ENCODE measurements around the gene ECEL1.

The ECEL1 gene

GRCh38 chr2:232488097-232488711, 570 bp upstream of the ECEL1 start:
- Histone ChIP-seq H3K79me2 (ENCODE audit: insufficient read depth, low read length) (no peaks in the 10 kb centered on the region), H3K9me2 (replicated peaks; ENCODE audit: insufficient read depth, low read length) (no peaks in the 10 kb centered on the region), H3K4me3 (ENCODE audit: insufficient read depth, low read length, poor library complexity, severe bottlenecking) (no peak overlapping the region), H3K36me3 (ENCODE audit: low read length) (no peaks in the 10 kb centered on the region), H4K20me1 (ENCODE audit: low read depth, low read length) (no peaks in the 10 kb centered on the region), H3K27me3 (ENCODE audit: low read length) (no peaks in the 10 kb centered on the region), H3K9me3 (ENCODE audit: insufficient read depth, low read length) (no peaks in the 10 kb centered on the region), H3K27ac (ENCODE audit: low read depth, low read length) (no peak overlapping the region), H3K9ac (ENCODE audit: low read length) (no peak overlapping the region), H2AFZ (ENCODE audit: low read depth, low read length, severe bottlenecking) (no peak overlapping the region), H3F3A (ENCODE audit: insufficient read depth) (no peaks in the 10 kb centered on the region), H3K4me2 (ENCODE audit: low read depth, low read length, poor library complexity, severe bottlenecking) (no peak overlapping the region)
- TF ChIP-seq CTCF (IDR thresholded peaks at IDR 0.05; ENCODE audit: insufficient read depth, low read length, poor library complexity, severe bottlenecking) (no peak), EZH2phosphoT487 (conservative IDR thresholded peaks at IDR 0.05; ENCODE audit: low read length) (no peak)

GRCh38 chr2:232486558-232487384, 863 bp downstream of the ECEL1 start:
- no peaks in the 10 kb centered on the region for H3K27me3 ChIP-seq (ENCODE audit: low read length)

GRCh38 chr2:232485757-232486557, 1.7 kb downstream of the ECEL1 start:
- Histone ChIP-seq H3K27me3 (ENCODE audit: low read length) (no peaks in the 10 kb centered on the region), H3K9me3 (ENCODE audit: insufficient read depth, low read length) (no peaks in the 10 kb centered on the region), H3K9ac (ENCODE audit: low read length) (no peak overlapping the region), H3K36me3 (ENCODE audit: low read length) (no peaks in the 10 kb centered on the region), H3K9me2 (replicated peaks; ENCODE audit: insufficient read depth, low read length) (no peaks in the 10 kb centered on the region), H3F3A (ENCODE audit: insufficient read depth) (no peaks in the 10 kb centered on the region), H3K79me2 (ENCODE audit: insufficient read depth, low read length) (no peaks in the 10 kb centered on the region), H3K4me2 (ENCODE audit: low read depth, low read length, poor library complexity, severe bottlenecking) (no peak overlapping the region), H3K4me3 (ENCODE audit: insufficient read depth, low read length, poor library complexity, severe bottlenecking) (no peak overlapping the region), H3K27ac (ENCODE audit: low read depth, low read length) (no peak overlapping the region), H2AFZ (ENCODE audit: low read depth, low read length, severe bottlenecking) (no peak overlapping the region), H4K20me1 (ENCODE audit: low read depth, low read length) (no peaks in the 10 kb centered on the region)
- TF ChIP-seq CTCF (IDR thresholded peaks at IDR 0.05; ENCODE audit: insufficient read depth, low read length, poor library complexity, severe bottlenecking), result no peak

More at GRCh38 chr2:232486558-232487384, 863 bp downstream of the ECEL1 start:
- Histone ChIP-seq H3K4me3 (ENCODE audit: insufficient read depth, low read length, poor library complexity, severe bottlenecking) (no peak overlapping the region), H3K9ac (ENCODE audit: low read length) (no peak overlapping the region), H3K9me2 (replicated peaks; ENCODE audit: insufficient read depth, low read length) (no peaks in the 10 kb centered on the region), H3K79me2 (ENCODE audit: insufficient read depth, low read length) (no peaks in the 10 kb centered on the region), H3K27ac (ENCODE audit: low read depth, low read length) (no peak overlapping the region), H4K20me1 (ENCODE audit: low read depth, low read length) (no peaks in the 10 kb centered on the region), H3K4me2 (ENCODE audit: low read depth, low read length, poor library complexity, severe bottlenecking) (no peak overlapping the region), H3K36me3 (ENCODE audit: low read length) (no peaks in the 10 kb centered on the region), H3F3A (ENCODE audit: insufficient read depth) (no peaks in the 10 kb centered on the region), H2AFZ (ENCODE audit: low read depth, low read length, severe bottlenecking) (no peak overlapping the region), H3K9me3 (ENCODE audit: insufficient read depth, low read length) (no peaks in the 10 kb centered on the region)
- TF ChIP-seq CTCF (IDR thresholded peaks at IDR 0.05; ENCODE audit: insufficient read depth, low read length, poor library complexity, severe bottlenecking), result no peak
- TF ChIP-seq EZH2phosphoT487 (conservative IDR thresholded peaks at IDR 0.05; ENCODE audit: low read length), result no peak
